ENCODE data around the gene WDR74. TPM values are rescaled to one million over a fixed set of nuclear protein-coding genes. Genes with fewer than 3 reads are reported as not detected.

The WDR74 gene
- total RNA-seq, 1 experiment from 2014 or later, result 222 TPM

DNA sequence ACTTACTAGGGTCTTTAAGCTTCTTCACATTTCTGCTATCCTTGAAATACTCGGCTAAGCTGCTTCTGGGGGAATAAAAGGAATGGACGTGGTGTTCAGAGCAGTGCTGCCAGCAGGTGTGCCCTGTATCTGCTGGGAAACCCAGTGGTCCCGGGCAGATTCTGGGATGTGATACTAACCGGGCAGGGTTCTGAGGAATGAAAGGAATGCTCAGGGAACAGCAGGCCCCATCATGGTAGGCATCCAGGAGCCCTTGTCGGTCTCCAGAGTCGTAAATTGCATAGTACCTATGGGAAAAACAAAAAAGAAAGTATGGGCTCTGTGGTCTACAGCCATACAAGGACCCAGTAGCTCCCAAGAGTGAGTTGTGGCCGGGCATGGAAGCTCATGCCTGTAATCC lies 43.1 kb downstream of the WDR74 start:
- no peak for ATAC-seq
- Histone ChIP-seq H3K36me3 (ENCODE audit: low read depth, low read length) (peaks cover 71% of the 10 kb centered on the region), H4K20me1 (ENCODE audit: low read length) (no peaks in the 10 kb centered on the region), H3K4me2 (ENCODE audit: low read length) (no peak overlapping the region), H2AFZ (ENCODE audit: low read length) (no peak overlapping the region), H3K27ac (ENCODE audit: low read length) (no peak overlapping the region), H3K9me2 (replicated peaks; ENCODE audit: low read length) (no peaks in the 10 kb centered on the region), H3K4me3 (ENCODE audit: low read length) (no peak overlapping the region), H3K27me3 (ENCODE audit: low read length) (no peaks in the 10 kb centered on the region), H3F3A (ENCODE audit: low read length, unreplicated experiment) (peaks cover 9% of the 10 kb centered on the region), H3K4me1 (ENCODE audit: insufficient read depth, low read length) (peaks cover 8% of the 10 kb centered on the region), H3K9me3 (ENCODE audit: low read length) (no peaks in the 10 kb centered on the region), H3K79me2 (ENCODE audit: low read length) (peaks cover 5% of the 10 kb centered on the region), H3K9ac (ENCODE audit: low read length) (no peak overlapping the region)
- no peak for DNase-seq
- ChIA-PET POLR2A (ENCODE audit: unreplicated experiment) (no interaction called here), CTCF (interaction anchor here (0.6 kb wide), 1 partner anchor 1559 kb away, joined by 7 read pairs; no protein-coding TSS in a partner anchor)
- no TSS peak for BruUV-seq (replicated peaks)
- intact Hi-C loops (cut with micrococcal nuclease), result no loop called here
- TF ChIP-seq, protein P1, sequence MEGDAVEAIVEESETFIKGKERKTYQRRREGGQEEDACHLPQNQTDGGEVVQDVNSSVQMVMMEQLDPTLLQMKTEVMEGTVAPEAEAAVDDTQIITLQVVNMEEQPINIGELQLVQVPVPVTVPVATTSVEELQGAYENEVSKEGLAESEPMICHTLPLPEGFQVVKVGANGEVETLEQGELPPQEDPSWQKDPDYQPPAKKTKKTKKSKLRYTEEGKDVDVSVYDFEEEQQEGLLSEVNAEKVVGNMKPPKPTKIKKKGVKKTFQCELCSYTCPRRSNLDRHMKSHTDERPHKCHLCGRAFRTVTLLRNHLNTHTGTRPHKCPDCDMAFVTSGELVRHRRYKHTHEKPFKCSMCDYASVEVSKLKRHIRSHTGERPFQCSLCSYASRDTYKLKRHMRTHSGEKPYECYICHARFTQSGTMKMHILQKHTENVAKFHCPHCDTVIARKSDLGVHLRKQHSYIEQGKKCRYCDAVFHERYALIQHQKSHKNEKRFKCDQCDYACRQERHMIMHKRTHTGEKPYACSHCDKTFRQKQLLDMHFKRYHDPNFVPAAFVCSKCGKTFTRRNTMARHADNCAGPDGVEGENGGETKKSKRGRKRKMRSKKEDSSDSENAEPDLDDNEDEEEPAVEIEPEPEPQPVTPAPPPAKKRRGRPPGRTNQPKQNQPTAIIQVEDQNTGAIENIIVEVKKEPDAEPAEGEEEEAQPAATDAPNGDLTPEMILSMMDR (conservative IDR thresholded peaks at IDR 0.05; ENCODE audit: low read depth, low read length), result no peak
- TF ChIP-seq EZH2 (IDR thresholded peaks at IDR 0.05; ENCODE audit: low read length, unreplicated experiment) (no peak), EZH2phosphoT487 (IDR thresholded peaks at IDR 0.05; ENCODE audit: borderline replicate concordance, low read length) (no peak)

GRCh38 chr11:62794201-62794775 lies 45.1 kb downstream of the WDR74 start:
- TF ChIP-seq, protein P1 (conservative IDR thresholded peaks at IDR 0.05; ENCODE audit: low read depth, low read length), result no peak
- TF ChIP-seq EZH2 (IDR thresholded peaks at IDR 0.05; ENCODE audit: low read length, unreplicated experiment) (no peak), EZH2phosphoT487 (IDR thresholded peaks at IDR 0.05; ENCODE audit: borderline replicate concordance, low read length) (no peak)
- Histone ChIP-seq H3K4me2 (ENCODE audit: low read length) (no peak overlapping the region), H4K20me1 (ENCODE audit: low read length) (no peaks in the 10 kb centered on the region), H3F3A (ENCODE audit: low read length, unreplicated experiment) (peaks cover 9% of the 10 kb centered on the region), H2AFZ (ENCODE audit: low read length) (no peak overlapping the region), H3K9me2 (replicated peaks; ENCODE audit: low read length) (no peaks in the 10 kb centered on the region), H3K9me3 (ENCODE audit: low read length) (no peaks in the 10 kb centered on the region), H3K27ac (ENCODE audit: low read length) (no peak overlapping the region), H3K4me1 (ENCODE audit: insufficient read depth, low read length) (peaks cover 17% of the 10 kb centered on the region), H3K79me2 (ENCODE audit: low read length) (peaks cover 25% of the 10 kb centered on the region), H3K36me3 (ENCODE audit: low read depth, low read length) (peaks cover 60% of the 10 kb centered on the region), H3K9ac (ENCODE audit: low read length) (no peak overlapping the region), H3K27me3 (ENCODE audit: low read length) (no peaks in the 10 kb centered on the region), H3K4me3 (ENCODE audit: low read length) (no peak overlapping the region)
- ATAC-seq (no peak), DNase-seq (no peak)
- ChIA-PET CTCF (no interaction called here), POLR2A (ENCODE audit: unreplicated experiment) (interaction anchor here (0.5 to 1.0 kb wide), 4 partner anchors 11 to 130 kb away, joined by 3 to 5 read pairs (median 3); partner anchors contain the start of genes C11orf98 and NXF1)
- BruUV-seq (replicated peaks), result no TSS peak
- intact Hi-C loops (cut with micrococcal nuclease), result no loop called here

DNA sequence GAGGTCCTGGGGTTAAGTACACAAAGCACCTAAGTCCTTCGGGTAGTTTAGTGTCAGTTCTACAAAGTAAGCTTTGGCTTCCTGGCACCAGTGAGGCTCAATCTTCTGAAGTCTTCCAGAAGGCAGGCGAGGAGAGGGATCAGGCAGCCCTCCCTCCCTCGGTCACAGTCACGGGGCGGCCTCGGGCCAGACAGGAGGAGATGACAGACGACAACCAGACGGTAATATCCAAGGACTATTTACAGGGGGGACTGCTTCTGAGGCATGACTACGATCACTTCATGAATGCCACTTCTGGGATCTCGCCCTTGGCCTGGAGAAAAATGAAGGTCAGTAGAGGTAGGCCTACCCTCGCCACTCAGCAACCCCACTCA lies 47.2 kb downstream of the WDR74 start:
- H3K9me2 ChIP-seq (replicated peaks; ENCODE audit: low read length), result no peaks in the 10 kb centered on the region
- no peaks in the 10 kb centered on the region for H3K27me3 ChIP-seq (ENCODE audit: low read length)
- no peak overlapping the region for H3K9ac ChIP-seq (ENCODE audit: low read length)
- no peaks in the 10 kb centered on the region for H3K9me3 ChIP-seq (ENCODE audit: low read length)
- H3K36me3 ChIP-seq (ENCODE audit: low read depth, low read length), result peaks cover 42% of the 10 kb centered on the region
- intact Hi-C loops (cut with micrococcal nuclease), result no loop called here
- CTCF ChIA-PET, result interaction anchor here (0.6 kb wide), 1 partner anchor 37 kb away, joined by 18 read pairs; no protein-coding TSS in a partner anchor
- H3K4me2 ChIP-seq (ENCODE audit: low read length), result peak overlapping the region; percentile 95
- 0 out of 2 replicates have a peak overlapping the region, but pooled peaks have one; percentile 4 for H3K27ac ChIP-seq (ENCODE audit: low read length)
- TF ChIP-seq, protein P1 (conservative IDR thresholded peaks at IDR 0.05; ENCODE audit: low read depth, low read length), result no peak
- no peak for TF ChIP-seq EZH2 (IDR thresholded peaks at IDR 0.05; ENCODE audit: low read length, unreplicated experiment)
- no peak for TF ChIP-seq EZH2phosphoT487 (IDR thresholded peaks at IDR 0.05; ENCODE audit: borderline replicate concordance, low read length)
- peaks cover 36% of the 10 kb centered on the region for H3K79me2 ChIP-seq (ENCODE audit: low read length)
- H2AFZ ChIP-seq (ENCODE audit: low read length), result no peak overlapping the region
- H4K20me1 ChIP-seq (ENCODE audit: low read length), result no peaks in the 10 kb centered on the region
- peaks cover 27% of the 10 kb centered on the region for H3K4me1 ChIP-seq (ENCODE audit: insufficient read depth, low read length)
- H3F3A ChIP-seq (ENCODE audit: low read length, unreplicated experiment), result peaks cover 15% of the 10 kb centered on the region
- ATAC-seq (peak; percentile 1; the same call in 1 of the 2 replicates), DNase-seq (no peak)
- H3K4me3 ChIP-seq (ENCODE audit: low read length), result peak overlapping the region; percentile 96
- POLR2A ChIA-PET (ENCODE audit: unreplicated experiment), result no interaction called here
- BruUV-seq (replicated peaks), result no TSS peak

Data from PC-3 (cell line).